Panc1 (cell line): ENCODE data around the gene C22orf15.

Source experiments
- TF ChIP-seq, protein P1 (sequence below): fragments of 450-650 bp; IDR thresholded peaks from 2 replicates; pipeline ENCODE4 v1.5.1; 2017; ENCODE audit warnings: mild to moderate bottlenecking
- TF ChIP-seq, protein P2 (sequence below), 2 experiments: IDR thresholded peaks; 2 replicates each; pipeline ENCODE4 v1.6.1; 2011 to 2012; ENCODE audit warnings: low read depth in 2 of 2, control low read depth in 1 of 2, low read length in 1 of 2, mild to moderate bottlenecking in 1 of 2, moderate library complexity in 1 of 2; ENCODE audit not compliant: insufficient read depth in 1 of 2

DNA sequence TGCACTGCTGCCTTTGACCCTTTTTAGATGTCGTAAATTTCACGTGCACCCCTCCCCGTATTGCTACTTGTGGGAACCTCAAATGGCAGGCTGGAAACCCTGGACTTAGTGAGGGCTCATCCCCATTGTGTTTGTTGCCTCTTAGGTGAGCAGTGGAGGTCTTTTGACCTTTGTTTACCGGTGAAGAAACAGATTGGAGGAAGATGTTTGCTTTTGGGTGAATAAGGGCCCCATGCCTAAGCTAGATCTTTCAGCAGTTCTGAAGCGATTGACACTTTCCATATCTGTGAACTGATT lies 24.8 kb downstream of the C22orf15 start:
- TF ChIP-seq, protein P1, sequence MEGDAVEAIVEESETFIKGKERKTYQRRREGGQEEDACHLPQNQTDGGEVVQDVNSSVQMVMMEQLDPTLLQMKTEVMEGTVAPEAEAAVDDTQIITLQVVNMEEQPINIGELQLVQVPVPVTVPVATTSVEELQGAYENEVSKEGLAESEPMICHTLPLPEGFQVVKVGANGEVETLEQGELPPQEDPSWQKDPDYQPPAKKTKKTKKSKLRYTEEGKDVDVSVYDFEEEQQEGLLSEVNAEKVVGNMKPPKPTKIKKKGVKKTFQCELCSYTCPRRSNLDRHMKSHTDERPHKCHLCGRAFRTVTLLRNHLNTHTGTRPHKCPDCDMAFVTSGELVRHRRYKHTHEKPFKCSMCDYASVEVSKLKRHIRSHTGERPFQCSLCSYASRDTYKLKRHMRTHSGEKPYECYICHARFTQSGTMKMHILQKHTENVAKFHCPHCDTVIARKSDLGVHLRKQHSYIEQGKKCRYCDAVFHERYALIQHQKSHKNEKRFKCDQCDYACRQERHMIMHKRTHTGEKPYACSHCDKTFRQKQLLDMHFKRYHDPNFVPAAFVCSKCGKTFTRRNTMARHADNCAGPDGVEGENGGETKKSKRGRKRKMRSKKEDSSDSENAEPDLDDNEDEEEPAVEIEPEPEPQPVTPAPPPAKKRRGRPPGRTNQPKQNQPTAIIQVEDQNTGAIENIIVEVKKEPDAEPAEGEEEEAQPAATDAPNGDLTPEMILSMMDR, result no peak
- TF ChIP-seq, protein P2, sequence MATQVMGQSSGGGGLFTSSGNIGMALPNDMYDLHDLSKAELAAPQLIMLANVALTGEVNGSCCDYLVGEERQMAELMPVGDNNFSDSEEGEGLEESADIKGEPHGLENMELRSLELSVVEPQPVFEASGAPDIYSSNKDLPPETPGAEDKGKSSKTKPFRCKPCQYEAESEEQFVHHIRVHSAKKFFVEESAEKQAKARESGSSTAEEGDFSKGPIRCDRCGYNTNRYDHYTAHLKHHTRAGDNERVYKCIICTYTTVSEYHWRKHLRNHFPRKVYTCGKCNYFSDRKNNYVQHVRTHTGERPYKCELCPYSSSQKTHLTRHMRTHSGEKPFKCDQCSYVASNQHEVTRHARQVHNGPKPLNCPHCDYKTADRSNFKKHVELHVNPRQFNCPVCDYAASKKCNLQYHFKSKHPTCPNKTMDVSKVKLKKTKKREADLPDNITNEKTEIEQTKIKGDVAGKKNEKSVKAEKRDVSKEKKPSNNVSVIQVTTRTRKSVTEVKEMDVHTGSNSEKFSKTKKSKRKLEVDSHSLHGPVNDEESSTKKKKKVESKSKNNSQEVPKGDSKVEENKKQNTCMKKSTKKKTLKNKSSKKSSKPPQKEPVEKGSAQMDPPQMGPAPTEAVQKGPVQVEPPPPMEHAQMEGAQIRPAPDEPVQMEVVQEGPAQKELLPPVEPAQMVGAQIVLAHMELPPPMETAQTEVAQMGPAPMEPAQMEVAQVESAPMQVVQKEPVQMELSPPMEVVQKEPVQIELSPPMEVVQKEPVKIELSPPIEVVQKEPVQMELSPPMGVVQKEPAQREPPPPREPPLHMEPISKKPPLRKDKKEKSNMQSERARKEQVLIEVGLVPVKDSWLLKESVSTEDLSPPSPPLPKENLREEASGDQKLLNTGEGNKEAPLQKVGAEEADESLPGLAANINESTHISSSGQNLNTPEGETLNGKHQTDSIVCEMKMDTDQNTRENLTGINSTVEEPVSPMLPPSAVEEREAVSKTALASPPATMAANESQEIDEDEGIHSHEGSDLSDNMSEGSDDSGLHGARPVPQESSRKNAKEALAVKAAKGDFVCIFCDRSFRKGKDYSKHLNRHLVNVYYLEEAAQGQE (IDR thresholded peaks at IDR 0.05; ENCODE audit: insufficient read depth in 1 of 2, low read depth in 2 of 2, low read length in 1 of 2), result no peak
